CD14-positive monocyte (primary cell): Measurements from ENCODE around the gene RETREG1. TPM values are rescaled to one million over a fixed set of nuclear protein-coding genes. Genes with fewer than 3 reads are reported as not detected.

ENCODE experiments used
- DNase-seq, 3 donors: peaks; one replicate each; pipeline ENCODE4 v3.0.0-alpha.2; 2011 to 2022
- H2AFZ ChIP-seq: 2 replicates; pipeline ENCODE4 v1.6.0; 2012; ENCODE audit warnings: mild to moderate bottlenecking, low read depth, low read length, inconsistent platforms; ENCODE audit not compliant: insufficient read depth, poor library complexity, severe bottlenecking
- H3K27ac ChIP-seq, 2 donors: 1 replicate in 1 of 2; 2 replicates in 1 of 2; pipeline ENCODE4 v1.5.1; 2012 to 2013; ENCODE audit warnings: low read length in 2 of 2, control low read depth in 1 of 2, inconsistent platforms in 1 of 2, low read depth in 1 of 2, mild to moderate bottlenecking in 1 of 2
- H3K27me3 ChIP-seq, 2 donors: one replicate each; pipeline versions ENCODE4 v1.6.0 to v1.6.1; 2011 to 2013; ENCODE audit warnings: low read length in 2 of 2; ENCODE audit not compliant: control insufficient read depth in 2 of 2, insufficient read depth in 2 of 2
- H3K36me3 ChIP-seq, 2 donors: replicated peaks in 1 of 2; 1 replicate in 1 of 2; 2 replicates in 1 of 2; pipeline versions ENCODE4 v1.5.1 to v1.6.1; 2012 to 2013; ENCODE audit warnings: low read length in 2 of 2, control low read depth in 1 of 2, inconsistent platforms in 1 of 2, mild to moderate bottlenecking in 1 of 2; ENCODE audit not compliant: insufficient read depth in 2 of 2, control insufficient read depth in 1 of 2
- H3K4me1 ChIP-seq, 2 donors: 1 replicate in 1 of 2; 2 replicates in 1 of 2; pipeline versions ENCODE4 v1.5.1 to v1.6.1; 2012 to 2013; ENCODE audit warnings: low read length in 2 of 2, control low read depth in 1 of 2, inconsistent platforms in 1 of 2, mild to moderate bottlenecking in 1 of 2, moderate library complexity in 1 of 2; ENCODE audit not compliant: insufficient read depth in 2 of 2, control insufficient read depth in 1 of 2
- H3K4me2 ChIP-seq: replicated peaks from 2 replicates; pipeline ENCODE3; 2012; ENCODE audit warnings: low read length, moderate library complexity, mild to moderate bottlenecking; ENCODE audit not compliant: poor library complexity, severe bottlenecking; ENCODE audit errors: extremely low read depth
- H3K4me3 ChIP-seq, 3 experiments: fragments of 200-600 bp in 1 of 3; sonication (generic) in 1 of 3; replicated peaks in 1 of 3; 1 replicate in 2 of 3; 2 replicates in 1 of 3; pipeline ENCODE4 v1.5.1; 2011 to 2013; ENCODE audit warnings: low read length in 3 of 3, mild to moderate bottlenecking in 3 of 3, control low read depth in 2 of 3, low read depth in 2 of 3, inconsistent platforms in 1 of 3, moderate library complexity in 1 of 3
- H3K79me2 ChIP-seq: 2 replicates; pipeline ENCODE4 v1.6.0; 2012; ENCODE audit warnings: mild to moderate bottlenecking, control low read depth, inconsistent platforms, low read length, moderate library complexity; ENCODE audit not compliant: insufficient read depth
- H3K9ac ChIP-seq: 2 replicates; pipeline ENCODE4 v1.6.0; 2017; ENCODE audit warnings: low read length, mild to moderate bottlenecking; ENCODE audit not compliant: insufficient read depth, poor library complexity, severe bottlenecking
- H3K9me3 ChIP-seq, 2 donors: replicated peaks in 1 of 2; 1 replicate in 1 of 2; 2 replicates in 1 of 2; pipeline versions ENCODE4 v1.5.1 to v1.6.1; 2012 to 2013; ENCODE audit warnings: low read length in 2 of 2, control low read depth in 1 of 2; ENCODE audit not compliant: control insufficient read depth in 1 of 2, insufficient read depth in 1 of 2
- H4K20me1 ChIP-seq: 2 replicates; pipeline ENCODE4 v1.6.0; 2012; ENCODE audit warnings: mild to moderate bottlenecking, low read length, control low read depth, moderate library complexity; ENCODE audit not compliant: insufficient read depth
- H3K27ac Mint-ChIP-seq, 7 donors: one replicate each; pipeline ENCODE4 v1.8.0; 2020; ENCODE audit warnings: mild to moderate bottlenecking in 7 of 7, mixed read lengths in 7 of 7, moderate library complexity in 6 of 7, inconsistent platforms in 2 of 7
- H3K27me3 Mint-ChIP-seq, 3 donors: one replicate each; pipeline ENCODE4 v1.8.0; 2021 to 2022; ENCODE audit warnings: low read depth in 3 of 3, mild to moderate bottlenecking in 3 of 3, mixed read lengths in 3 of 3, moderate library complexity in 3 of 3, inconsistent platforms in 1 of 3
- H3K36me3 Mint-ChIP-seq, 2 donors: one replicate each; pipeline ENCODE4 v1.8.0; 2020; ENCODE audit warnings: mixed read lengths in 2 of 2, inconsistent platforms in 1 of 2, mild to moderate bottlenecking in 1 of 2
- H3K4me1 Mint-ChIP-seq: one replicate; pipeline ENCODE4 v1.8.0; 2020; ENCODE audit warnings: mild to moderate bottlenecking, mixed read lengths
- H3K4me3 Mint-ChIP-seq, 2 donors: one replicate each; pipeline ENCODE4 v1.8.0; 2020; ENCODE audit warnings: mild to moderate bottlenecking in 2 of 2, mixed read lengths in 2 of 2, moderate library complexity in 1 of 2
- H3K9me3 Mint-ChIP-seq, 7 donors: one replicate each; pipeline ENCODE4 v1.8.0; 2020 to 2022; ENCODE audit warnings: mixed read lengths in 7 of 7, mild to moderate bottlenecking in 6 of 7, moderate library complexity in 6 of 7, inconsistent platforms in 2 of 7
- WGBS: methylation state at CpG from one replicate; pipeline ENCODE4 v1.1.5; 2013; ENCODE audit warnings: missing lambda C conversion rate; ENCODE audit not compliant: insufficient coverage; 5-methylcytosine and 5-hydroxymethylcytosine counted together
- intact Hi-C, 2 donors: fragments of 100-400 bp; cut with micrococcal nuclease; formaldehyde crosslinking; loops; one replicate each; pipeline versions ENCODE4 v1.15.0 to v1.15.1; 2023
- polyA plus RNA-seq, 3 donors: library from polyadenylated mRNA; depleted of rRNA in 1 of 3; unstranded in 2 of 3; stranded (reverse) in 1 of 3; fragments of 300-500 nt in 2 of 3; fragments of >200 nt in 1 of 3; fragmentation: Illumina TruSeq in 2 of 3; gene quantifications; 1 replicate in 2 of 3; 2 replicates in 1 of 3; pipeline ENCODE4 v1.2.3, GENCODE V29; 2012 to 2021
- TF ChIP-seq, protein P1 (sequence below): fragments of 200-600 bp; IDR thresholded peaks from one replicate; pipeline ENCODE4 v1.8.0; 2022; ENCODE audit warnings: antibody characterized with exemption, mild to moderate bottlenecking

RETREG1 gene
- polyA plus RNA-seq, 3 donors = 3.5 to 6.4 (median 4.7) TPM

DNA sequence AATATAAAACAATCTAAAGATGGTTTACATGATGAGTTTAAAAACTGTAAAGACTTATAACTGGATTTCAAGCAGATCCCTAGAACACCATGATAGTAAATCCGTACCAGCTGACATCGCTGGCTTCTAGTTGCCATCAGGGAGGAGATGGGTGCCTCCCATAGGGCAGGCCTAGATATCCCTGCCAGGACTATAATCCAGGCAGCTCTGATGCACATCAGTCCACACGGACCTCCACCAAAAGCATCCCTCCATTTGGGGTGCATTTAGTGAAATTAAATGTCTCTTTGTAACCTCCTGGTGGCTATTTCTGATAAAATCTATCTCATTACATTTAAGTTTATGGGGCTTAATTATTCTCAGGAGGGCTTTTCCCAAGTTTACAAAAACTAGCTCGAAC is 45.8 kb downstream of the RETREG1 start:
- peaks cover 0 to 3% (median 0%) of the 10 kb centered on the region in 7 donors for H3K9me3 Mint-ChIP-seq
- peaks cover 0 to 1% (median 1%) of the 10 kb centered on the region in 3 donors for H3K27me3 Mint-ChIP-seq
- Histone ChIP-seq H3K4me3 (no peak overlapping the region), H3K9me3 (no peaks in the 10 kb centered on the region), H3K4me2 (no peak overlapping the region), H3K27me3 (no peaks in the 10 kb centered on the region), H2AFZ (no peak overlapping the region), H3K79me2 (no peaks in the 10 kb centered on the region), H3K27ac (no peak overlapping the region), H3K9ac (no peak overlapping the region), H3K36me3 (no peaks in the 10 kb centered on the region), H3K4me1 (no peaks in the 10 kb centered on the region), H4K20me1 (no peaks in the 10 kb centered on the region)
- TF ChIP-seq, protein P1, sequence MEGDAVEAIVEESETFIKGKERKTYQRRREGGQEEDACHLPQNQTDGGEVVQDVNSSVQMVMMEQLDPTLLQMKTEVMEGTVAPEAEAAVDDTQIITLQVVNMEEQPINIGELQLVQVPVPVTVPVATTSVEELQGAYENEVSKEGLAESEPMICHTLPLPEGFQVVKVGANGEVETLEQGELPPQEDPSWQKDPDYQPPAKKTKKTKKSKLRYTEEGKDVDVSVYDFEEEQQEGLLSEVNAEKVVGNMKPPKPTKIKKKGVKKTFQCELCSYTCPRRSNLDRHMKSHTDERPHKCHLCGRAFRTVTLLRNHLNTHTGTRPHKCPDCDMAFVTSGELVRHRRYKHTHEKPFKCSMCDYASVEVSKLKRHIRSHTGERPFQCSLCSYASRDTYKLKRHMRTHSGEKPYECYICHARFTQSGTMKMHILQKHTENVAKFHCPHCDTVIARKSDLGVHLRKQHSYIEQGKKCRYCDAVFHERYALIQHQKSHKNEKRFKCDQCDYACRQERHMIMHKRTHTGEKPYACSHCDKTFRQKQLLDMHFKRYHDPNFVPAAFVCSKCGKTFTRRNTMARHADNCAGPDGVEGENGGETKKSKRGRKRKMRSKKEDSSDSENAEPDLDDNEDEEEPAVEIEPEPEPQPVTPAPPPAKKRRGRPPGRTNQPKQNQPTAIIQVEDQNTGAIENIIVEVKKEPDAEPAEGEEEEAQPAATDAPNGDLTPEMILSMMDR = no peak
- DNase-seq = no peak
- no peak overlapping the region for H3K4me3 Mint-ChIP-seq
- intact Hi-C loops = no loop called here
- H3K36me3 Mint-ChIP-seq = peaks cover 1 to 2% of the 10 kb centered on the region in 2 donors
- peaks cover 16% of the 10 kb centered on the region for H3K4me1 Mint-ChIP-seq
- WGBS = 93% methylated on average over 2 of the region's 4 CpGs
- no peak overlapping the region for H3K27ac Mint-ChIP-seq

DNA sequence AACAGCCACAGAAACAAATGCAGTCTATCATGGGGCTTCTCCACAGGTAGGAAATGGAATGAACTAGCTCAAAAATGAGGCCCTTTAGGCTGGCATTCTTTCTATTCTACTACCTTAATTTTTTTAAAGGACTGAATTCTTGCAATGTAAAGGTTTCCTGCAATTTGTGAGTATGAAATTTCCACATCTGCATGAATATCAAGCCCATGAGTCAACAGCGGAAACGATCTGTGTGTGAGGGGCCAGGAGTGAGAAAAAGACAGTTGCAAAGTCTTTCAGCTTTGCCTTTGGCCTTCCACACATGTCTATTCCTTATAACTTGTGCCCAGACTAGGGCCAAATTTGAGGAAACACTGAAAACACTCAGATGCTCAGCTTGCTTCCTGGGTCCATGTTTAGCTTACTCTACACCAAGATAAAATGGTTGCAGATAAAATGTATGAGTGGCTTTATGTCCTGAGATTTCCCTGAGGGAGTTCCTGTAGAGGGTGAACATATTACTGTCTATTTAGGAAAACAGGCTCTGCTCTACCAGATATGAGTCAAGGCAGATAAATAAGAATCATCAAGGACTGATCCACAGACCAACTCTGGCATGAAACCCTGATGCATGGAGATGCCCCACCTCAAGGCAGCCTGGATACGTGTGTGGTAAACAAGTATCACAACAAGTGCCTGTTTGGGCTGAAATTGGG is 46.5 kb downstream of the RETREG1 start:
- WGBS = no CpG with 5 or more reads among the region's 3 CpGs
- peaks cover 1 to 2% of the 10 kb centered on the region in 2 donors for H3K36me3 Mint-ChIP-seq
- H3K9me3 Mint-ChIP-seq = peaks cover 0 to 3% (median 0%) of the 10 kb centered on the region in 7 donors
- no peak overlapping the region for H3K4me3 Mint-ChIP-seq
- TF ChIP-seq, protein P1 = no peak
- Histone ChIP-seq H3K27ac (no peak overlapping the region), H3K36me3 (no peaks in the 10 kb centered on the region), H2AFZ (no peak overlapping the region), H3K9ac (no peak overlapping the region), H3K4me3 (no peak overlapping the region), H3K27me3 (no peaks in the 10 kb centered on the region), H3K9me3 (no peaks in the 10 kb centered on the region), H3K79me2 (no peaks in the 10 kb centered on the region), H3K4me1 (no peaks in the 10 kb centered on the region), H3K4me2 (no peak overlapping the region), H4K20me1 (no peaks in the 10 kb centered on the region)
- peaks cover 16% of the 10 kb centered on the region for H3K4me1 Mint-ChIP-seq
- H3K27me3 Mint-ChIP-seq = peaks cover 0 to 1% (median 1%) of the 10 kb centered on the region in 3 donors
- DNase-seq = no peak
- H3K27ac Mint-ChIP-seq = no peak overlapping the region
- intact Hi-C loops = no loop called here
